Thyroid gland (tissue), 4 donors: Measurements from ENCODE around the gene DGCR8.

Experiments
- POLR2A ChIP-seq, 2 donors: fragments of 450-650 bp; IDR thresholded peaks; one replicate each; pipeline ENCODE4 v1.6.1; 2017; ENCODE audit warnings: antibody characterized with exemption in 2 of 2, mild to moderate bottlenecking in 2 of 2, moderate library complexity in 1 of 2
- TF ChIP-seq, protein P1 (sequence below), 6 experiments: fragments of 200-600 bp in 3 of 6; fragments of 450-650 bp in 3 of 6; sonication (generic) in 3 of 6; IDR thresholded peaks; one replicate each; pipeline ENCODE4 v1.5.1; 2016 to 2019; ENCODE audit warnings: antibody characterized with exemption in 6 of 6, mild to moderate bottlenecking in 2 of 6, inconsistent platforms in 1 of 6, moderate library complexity in 1 of 6

DNA sequence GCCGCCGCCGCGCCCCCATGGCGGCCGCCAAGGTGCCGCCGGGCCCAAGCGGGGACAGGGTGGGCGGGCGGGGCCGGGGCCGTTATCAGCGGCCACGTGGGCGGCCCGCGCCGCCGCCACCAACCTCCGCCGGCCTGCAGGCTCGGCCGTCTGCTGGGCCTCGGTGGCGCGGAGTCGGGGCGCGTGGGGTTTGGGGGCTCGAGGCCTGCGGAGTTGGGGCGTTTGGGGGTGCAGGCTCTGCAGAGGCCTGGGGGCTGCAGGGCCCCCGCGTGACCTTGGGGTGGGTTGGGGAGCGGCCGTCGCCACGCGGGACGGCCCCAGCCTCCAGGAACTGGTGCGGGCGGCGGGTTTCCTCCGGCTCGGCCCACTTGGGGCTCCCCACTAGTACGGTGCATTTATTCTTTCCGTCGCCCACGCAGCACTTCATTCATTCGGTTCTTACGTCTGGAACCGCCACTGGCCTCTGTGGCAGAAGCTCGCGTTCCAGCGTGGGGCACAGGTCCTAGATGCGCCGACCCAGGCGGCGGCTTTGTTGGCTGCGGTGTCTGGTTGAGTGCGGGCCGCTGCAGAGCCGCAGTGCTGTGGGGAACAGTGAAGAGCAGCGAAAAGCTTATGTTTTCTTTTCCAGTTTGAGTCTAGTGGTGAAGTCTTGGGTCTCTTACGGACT is 37.7 kb downstream of the DGCR8 start:
- TF ChIP-seq, protein P1, sequence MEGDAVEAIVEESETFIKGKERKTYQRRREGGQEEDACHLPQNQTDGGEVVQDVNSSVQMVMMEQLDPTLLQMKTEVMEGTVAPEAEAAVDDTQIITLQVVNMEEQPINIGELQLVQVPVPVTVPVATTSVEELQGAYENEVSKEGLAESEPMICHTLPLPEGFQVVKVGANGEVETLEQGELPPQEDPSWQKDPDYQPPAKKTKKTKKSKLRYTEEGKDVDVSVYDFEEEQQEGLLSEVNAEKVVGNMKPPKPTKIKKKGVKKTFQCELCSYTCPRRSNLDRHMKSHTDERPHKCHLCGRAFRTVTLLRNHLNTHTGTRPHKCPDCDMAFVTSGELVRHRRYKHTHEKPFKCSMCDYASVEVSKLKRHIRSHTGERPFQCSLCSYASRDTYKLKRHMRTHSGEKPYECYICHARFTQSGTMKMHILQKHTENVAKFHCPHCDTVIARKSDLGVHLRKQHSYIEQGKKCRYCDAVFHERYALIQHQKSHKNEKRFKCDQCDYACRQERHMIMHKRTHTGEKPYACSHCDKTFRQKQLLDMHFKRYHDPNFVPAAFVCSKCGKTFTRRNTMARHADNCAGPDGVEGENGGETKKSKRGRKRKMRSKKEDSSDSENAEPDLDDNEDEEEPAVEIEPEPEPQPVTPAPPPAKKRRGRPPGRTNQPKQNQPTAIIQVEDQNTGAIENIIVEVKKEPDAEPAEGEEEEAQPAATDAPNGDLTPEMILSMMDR (IDR thresholded peaks at IDR 0.05) = no peak
- TF ChIP-seq POLR2A (IDR thresholded peaks at IDR 0.05) = no peak
